Liver (tissue), 9 donors: Measurements from ENCODE around the gene BACH1. TPM values are rescaled to one million over a fixed set of nuclear protein-coding genes. Genes with fewer than 3 reads are reported as not detected.

Experiments
- DNase-seq: peaks from one replicate; pipeline ENCODE4 v3.0.0-alpha.2; 2017; ENCODE audit warnings: low spot score
- H3K27ac ChIP-seq, 2 donors: one replicate each; pipeline ENCODE4 v1.7.0; 2013; ENCODE audit warnings: inconsistent platforms in 2 of 2, low read length in 2 of 2, control low read depth in 1 of 2, low read depth in 1 of 2, mild to moderate bottlenecking in 1 of 2
- H3K27me3 ChIP-seq, 4 donors: one replicate each; pipeline versions ENCODE4 v1.6.1 to v1.7.0; 2013; ENCODE audit warnings: low read length in 3 of 4, inconsistent platforms in 1 of 4, mild to moderate bottlenecking in 1 of 4, moderate library complexity in 1 of 4; ENCODE audit not compliant: control insufficient read depth in 4 of 4, insufficient read depth in 4 of 4
- H3K36me3 ChIP-seq, 4 donors: one replicate each; pipeline versions ENCODE4 v1.6.1 to v1.7.0; 2013; ENCODE audit warnings: low read length in 3 of 4, mild to moderate bottlenecking in 3 of 4, low read depth in 1 of 4, moderate library complexity in 1 of 4; ENCODE audit not compliant: control insufficient read depth in 4 of 4, insufficient read depth in 3 of 4
- H3K4me1 ChIP-seq, 4 donors: one replicate each; pipeline versions ENCODE4 v1.6.1 to v1.7.0; 2013; ENCODE audit warnings: low read length in 3 of 4, mild to moderate bottlenecking in 3 of 4, moderate library complexity in 1 of 4; ENCODE audit not compliant: control insufficient read depth in 4 of 4, insufficient read depth in 4 of 4
- H3K4me3 ChIP-seq, 3 donors: one replicate each; pipeline versions ENCODE4 v1.6.1 to v1.7.0; 2013; ENCODE audit warnings: low read length in 3 of 3, control low read depth in 1 of 3, low read depth in 1 of 3, mild to moderate bottlenecking in 1 of 3
- H3K9ac ChIP-seq, 2 donors: one replicate each; pipeline ENCODE4 v1.7.0; 2013; ENCODE audit warnings: low read length in 2 of 2, mild to moderate bottlenecking in 2 of 2, moderate library complexity in 2 of 2, control low read depth in 1 of 2, low read depth in 1 of 2
- H3K9me3 ChIP-seq, 4 donors: one replicate each; pipeline versions ENCODE4 v1.6.1 to v1.7.0; 2013; ENCODE audit warnings: low read length in 3 of 4; ENCODE audit not compliant: control insufficient read depth in 4 of 4
- EGR1 ChIP-seq, 2 donors: IDR thresholded peaks; 2 replicates each; pipeline ENCODE4 v1.6.1; 2016 to 2018; ENCODE audit warnings: antibody characterized with exemption in 2 of 2, low read depth in 2 of 2
- FOXA1 ChIP-seq: IDR thresholded peaks from 2 replicates; pipeline ENCODE4 v1.6.1; 2016; ENCODE audit warnings: antibody characterized with exemption
- FOXA2 ChIP-seq: IDR thresholded peaks from 2 replicates; pipeline ENCODE4 v1.6.1; 2016; ENCODE audit warnings: antibody characterized with exemption
- GABPA ChIP-seq, 2 donors: IDR thresholded peaks in 1 of 2; conservative IDR thresholded peaks in 1 of 2; 2 replicates each; pipeline ENCODE4 v1.6.1; 2016; ENCODE audit warnings: antibody characterized with exemption in 2 of 2, mild to moderate bottlenecking in 1 of 2, moderate library complexity in 1 of 2
- HNF4A ChIP-seq, 2 donors: conservative IDR thresholded peaks; 2 replicates each; pipeline ENCODE4 v1.6.1; 2016; ENCODE audit warnings: antibody characterized with exemption in 2 of 2, mild to moderate bottlenecking in 2 of 2
- HNF4G ChIP-seq: IDR thresholded peaks from 2 replicates; pipeline ENCODE4 v1.6.1; 2016; ENCODE audit warnings: antibody characterized with exemption
- JUND ChIP-seq, 2 donors: IDR thresholded peaks; 2 replicates each; pipeline ENCODE4 v1.6.1; 2016; ENCODE audit warnings: antibody characterized with exemption in 2 of 2
- RAD21 ChIP-seq, 2 donors: IDR thresholded peaks; 2 replicates each; pipeline ENCODE4 v1.6.1; 2016; ENCODE audit warnings: antibody characterized with exemption in 2 of 2, mild to moderate bottlenecking in 2 of 2
- RXRA ChIP-seq, 2 donors: IDR thresholded peaks; 2 replicates each; pipeline ENCODE4 v1.6.1; 2017 to 2018; ENCODE audit warnings: antibody characterized with exemption in 2 of 2, mild to moderate bottlenecking in 1 of 2
- SP1 ChIP-seq: IDR thresholded peaks from 2 replicates; pipeline ENCODE4 v1.6.1; 2018; ENCODE audit warnings: antibody characterized with exemption, mild to moderate bottlenecking
- TAF1 ChIP-seq: conservative IDR thresholded peaks from 2 replicates; pipeline ENCODE4 v1.6.1; 2016; ENCODE audit warnings: antibody characterized with exemption, mild to moderate bottlenecking
- WGBS: extraction: QIAGEN DNeasy Blood & Tissue Kit; methylation state at CpG from one replicate; pipeline ENCODE4 v1.1.7; 2013; 5-methylcytosine and 5-hydroxymethylcytosine counted together
- polyA plus RNA-seq, 2 donors: library from polyadenylated mRNA; stranded (reverse) in 1 of 2; unstranded in 1 of 2; fragments of 200-250 nt in 1 of 2; fragments of >200 nt in 1 of 2; fragmentation: Nextera tagmentation in 1 of 2; extraction: Ambion mirVana in 1 of 2; gene quantifications; one replicate each; pipeline versions ENCODE4 v1.2.1 to v1.2.3, GENCODE V29; 2013 to 2015
- total RNA-seq, 2 donors: library from RNA; depleted of rRNA; stranded (reverse); fragments of >200 nt; gene quantifications; one replicate each; pipeline ENCODE4 v1.2.3, GENCODE V29; 2014
- TF ChIP-seq, protein P1 (sequence below): fragments of 150-350 bp; IDR thresholded peaks from 2 replicates; pipeline ENCODE4 v1.5.1; 2017; ENCODE audit warnings: improper control_type of control experiment, low read depth, low read length; ENCODE audit not compliant: missing input control
- TF ChIP-seq, protein P2 (sequence below): IDR thresholded peaks from 2 replicates; pipeline ENCODE4 v1.6.1; 2016; ENCODE audit warnings: antibody characterized with exemption
- TF ChIP-seq, protein P3 (sequence below): IDR thresholded peaks from 2 replicates; pipeline ENCODE4 v1.6.1; 2016; ENCODE audit warnings: antibody characterized with exemption, mild to moderate bottlenecking
- TF ChIP-seq, protein P4 (sequence below): IDR thresholded peaks from 2 replicates; pipeline ENCODE4 v1.6.1; 2016; ENCODE audit warnings: antibody characterized with exemption
- TF ChIP-seq, protein P5 (sequence below): IDR thresholded peaks from 2 replicates; pipeline ENCODE4 v1.6.1; 2016; ENCODE audit warnings: antibody characterized with exemption
- donor health status: healthy.
- donor health status: healthy.
- donor health status: healthy.
- donor health status: healthy.
- donor health status: healthy.

The BACH1 gene
- total and polyA plus RNA-seq, 4 donors: 7.5 to 47.1 (median 19.9) TPM

DNA sequence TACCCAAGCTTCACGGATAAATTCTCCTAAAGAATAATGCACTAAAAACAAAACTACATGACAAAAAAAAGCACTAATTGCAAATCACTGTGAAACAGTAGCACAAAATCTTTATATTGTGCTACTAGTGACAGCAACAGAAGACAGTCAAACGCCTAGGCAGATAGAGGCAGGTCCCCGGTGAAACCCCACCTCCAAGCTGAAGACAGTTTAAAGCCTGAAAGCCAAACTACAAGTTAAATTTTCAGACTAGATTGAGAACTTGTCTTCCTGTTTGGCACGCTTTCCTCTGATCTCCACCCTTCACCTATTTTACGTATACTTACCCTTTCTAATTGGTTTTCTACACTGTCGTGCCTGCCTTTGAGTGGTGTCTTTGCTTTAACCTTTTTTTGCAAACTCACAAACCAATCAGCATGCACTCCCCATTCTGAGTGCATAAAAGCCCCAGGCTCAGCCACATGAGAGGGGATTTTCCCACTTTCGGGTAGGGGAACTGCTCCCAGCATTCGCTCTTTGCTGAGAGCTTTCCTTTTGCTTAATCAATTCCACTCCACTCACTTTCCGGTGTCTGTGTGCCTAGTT lies 3.6 kb upstream of the BACH1 start:
- H3K27me3 ChIP-seq: no peaks in the 10 kb centered on the region
- no peak overlapping the region for H3K27ac ChIP-seq
- DNase-seq: no peak
- no peak overlapping the region for H3K9ac ChIP-seq
- peaks cover 0 to 21% (median 7%) of the 10 kb centered on the region in 4 donors for H3K4me1 ChIP-seq
- 89% methylated on average over 9 of the region's 9 CpGs for WGBS
- no peak overlapping the region for H3K4me3 ChIP-seq
- no peaks in the 10 kb centered on the region for H3K9me3 ChIP-seq
- TF ChIP-seq, protein P1, sequence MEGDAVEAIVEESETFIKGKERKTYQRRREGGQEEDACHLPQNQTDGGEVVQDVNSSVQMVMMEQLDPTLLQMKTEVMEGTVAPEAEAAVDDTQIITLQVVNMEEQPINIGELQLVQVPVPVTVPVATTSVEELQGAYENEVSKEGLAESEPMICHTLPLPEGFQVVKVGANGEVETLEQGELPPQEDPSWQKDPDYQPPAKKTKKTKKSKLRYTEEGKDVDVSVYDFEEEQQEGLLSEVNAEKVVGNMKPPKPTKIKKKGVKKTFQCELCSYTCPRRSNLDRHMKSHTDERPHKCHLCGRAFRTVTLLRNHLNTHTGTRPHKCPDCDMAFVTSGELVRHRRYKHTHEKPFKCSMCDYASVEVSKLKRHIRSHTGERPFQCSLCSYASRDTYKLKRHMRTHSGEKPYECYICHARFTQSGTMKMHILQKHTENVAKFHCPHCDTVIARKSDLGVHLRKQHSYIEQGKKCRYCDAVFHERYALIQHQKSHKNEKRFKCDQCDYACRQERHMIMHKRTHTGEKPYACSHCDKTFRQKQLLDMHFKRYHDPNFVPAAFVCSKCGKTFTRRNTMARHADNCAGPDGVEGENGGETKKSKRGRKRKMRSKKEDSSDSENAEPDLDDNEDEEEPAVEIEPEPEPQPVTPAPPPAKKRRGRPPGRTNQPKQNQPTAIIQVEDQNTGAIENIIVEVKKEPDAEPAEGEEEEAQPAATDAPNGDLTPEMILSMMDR: no peak
- TF ChIP-seq TAF1: no peak
- no peak for TF ChIP-seq FOXA2
- TF ChIP-seq, protein P2, sequence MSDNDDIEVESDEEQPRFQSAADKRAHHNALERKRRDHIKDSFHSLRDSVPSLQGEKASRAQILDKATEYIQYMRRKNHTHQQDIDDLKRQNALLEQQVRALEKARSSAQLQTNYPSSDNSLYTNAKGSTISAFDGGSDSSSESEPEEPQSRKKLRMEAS: no peak
- TF ChIP-seq JUND (IDR thresholded peaks at IDR 0.05): no peak
- no peak for TF ChIP-seq RXRA (IDR thresholded peaks at IDR 0.05)
- no peak for TF ChIP-seq SP1
- TF ChIP-seq, protein P3, sequence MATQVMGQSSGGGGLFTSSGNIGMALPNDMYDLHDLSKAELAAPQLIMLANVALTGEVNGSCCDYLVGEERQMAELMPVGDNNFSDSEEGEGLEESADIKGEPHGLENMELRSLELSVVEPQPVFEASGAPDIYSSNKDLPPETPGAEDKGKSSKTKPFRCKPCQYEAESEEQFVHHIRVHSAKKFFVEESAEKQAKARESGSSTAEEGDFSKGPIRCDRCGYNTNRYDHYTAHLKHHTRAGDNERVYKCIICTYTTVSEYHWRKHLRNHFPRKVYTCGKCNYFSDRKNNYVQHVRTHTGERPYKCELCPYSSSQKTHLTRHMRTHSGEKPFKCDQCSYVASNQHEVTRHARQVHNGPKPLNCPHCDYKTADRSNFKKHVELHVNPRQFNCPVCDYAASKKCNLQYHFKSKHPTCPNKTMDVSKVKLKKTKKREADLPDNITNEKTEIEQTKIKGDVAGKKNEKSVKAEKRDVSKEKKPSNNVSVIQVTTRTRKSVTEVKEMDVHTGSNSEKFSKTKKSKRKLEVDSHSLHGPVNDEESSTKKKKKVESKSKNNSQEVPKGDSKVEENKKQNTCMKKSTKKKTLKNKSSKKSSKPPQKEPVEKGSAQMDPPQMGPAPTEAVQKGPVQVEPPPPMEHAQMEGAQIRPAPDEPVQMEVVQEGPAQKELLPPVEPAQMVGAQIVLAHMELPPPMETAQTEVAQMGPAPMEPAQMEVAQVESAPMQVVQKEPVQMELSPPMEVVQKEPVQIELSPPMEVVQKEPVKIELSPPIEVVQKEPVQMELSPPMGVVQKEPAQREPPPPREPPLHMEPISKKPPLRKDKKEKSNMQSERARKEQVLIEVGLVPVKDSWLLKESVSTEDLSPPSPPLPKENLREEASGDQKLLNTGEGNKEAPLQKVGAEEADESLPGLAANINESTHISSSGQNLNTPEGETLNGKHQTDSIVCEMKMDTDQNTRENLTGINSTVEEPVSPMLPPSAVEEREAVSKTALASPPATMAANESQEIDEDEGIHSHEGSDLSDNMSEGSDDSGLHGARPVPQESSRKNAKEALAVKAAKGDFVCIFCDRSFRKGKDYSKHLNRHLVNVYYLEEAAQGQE: no peak
- no peak for TF ChIP-seq FOXA1
- TF ChIP-seq RAD21 (IDR thresholded peaks at IDR 0.05): no peak
- TF ChIP-seq GABPA (IDR thresholded peaks at IDR 0.05 in 1 of 2, conservative IDR thresholded peaks at IDR 0.05 in 1 of 2): no peak
- TF ChIP-seq, protein P4, sequence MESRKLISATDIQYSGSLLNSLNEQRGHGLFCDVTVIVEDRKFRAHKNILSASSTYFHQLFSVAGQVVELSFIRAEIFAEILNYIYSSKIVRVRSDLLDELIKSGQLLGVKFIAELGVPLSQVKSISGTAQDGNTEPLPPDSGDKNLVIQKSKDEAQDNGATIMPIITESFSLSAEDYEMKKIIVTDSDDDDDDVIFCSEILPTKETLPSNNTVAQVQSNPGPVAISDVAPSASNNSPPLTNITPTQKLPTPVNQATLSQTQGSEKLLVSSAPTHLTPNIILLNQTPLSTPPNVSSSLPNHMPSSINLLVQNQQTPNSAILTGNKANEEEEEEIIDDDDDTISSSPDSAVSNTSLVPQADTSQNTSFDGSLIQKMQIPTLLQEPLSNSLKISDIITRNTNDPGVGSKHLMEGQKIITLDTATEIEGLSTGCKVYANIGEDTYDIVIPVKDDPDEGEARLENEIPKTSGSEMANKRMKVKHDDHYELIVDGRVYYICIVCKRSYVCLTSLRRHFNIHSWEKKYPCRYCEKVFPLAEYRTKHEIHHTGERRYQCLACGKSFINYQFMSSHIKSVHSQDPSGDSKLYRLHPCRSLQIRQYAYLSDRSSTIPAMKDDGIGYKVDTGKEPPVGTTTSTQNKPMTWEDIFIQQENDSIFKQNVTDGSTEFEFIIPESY: no peak
- TF ChIP-seq EGR1 (IDR thresholded peaks at IDR 0.05; ENCODE audit: low read depth in 2 of 2): no peak
- no peak for TF ChIP-seq HNF4G
- TF ChIP-seq, protein P5, sequence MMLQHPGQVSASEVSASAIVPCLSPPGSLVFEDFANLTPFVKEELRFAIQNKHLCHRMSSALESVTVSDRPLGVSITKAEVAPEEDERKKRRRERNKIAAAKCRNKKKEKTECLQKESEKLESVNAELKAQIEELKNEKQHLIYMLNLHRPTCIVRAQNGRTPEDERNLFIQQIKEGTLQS: no peak
- no peak for TF ChIP-seq HNF4A (conservative IDR thresholded peaks at IDR 0.05)
- H3K36me3 ChIP-seq: no peaks in the 10 kb centered on the region
